ENCODE measurements around the gene STXBP6. TPM values are rescaled to one million over a fixed set of nuclear protein-coding genes. Genes with fewer than 3 reads are reported as not detected.

STXBP6 gene
- total RNA-seq, 1 experiment from 2014 or later: 32.2 TPM

GRCh38 chr14:24833385-24833784 is 216.6 kb downstream of the STXBP6 start:
- TF ChIP-seq CTCF (IDR thresholded peaks at IDR 0.05; ENCODE audit: insufficient read depth in 1 of 2, low read depth in 1 of 2, low read length in 1 of 2, severe bottlenecking in 1 of 2, unreplicated experiment in 1 of 2): no peak
- POLR2A ChIA-PET: no interaction called here
- Histone ChIP-seq H3K4me1 (peaks cover 17% of the 10 kb centered on the region), H3K27me3 (replicated peaks; ENCODE audit: control insufficient read depth, insufficient read depth, low read length) (no peaks in the 10 kb centered on the region), H3K9me3 (no peaks in the 10 kb centered on the region), H3K4me3 (ENCODE audit: low read depth, low read length) (no peak overlapping the region), H3K36me3 (ENCODE audit: control insufficient read depth, insufficient read depth, low read length) (no peaks in the 10 kb centered on the region)
- H3K27ac Mint-ChIP-seq (ENCODE audit: unreplicated experiment): no peak overlapping the region
- no peaks in the 10 kb centered on the region for H3K27me3 Mint-ChIP-seq (ENCODE audit: insufficient read depth, unreplicated experiment)
- no peak overlapping the region for H3K4me3 Mint-ChIP-seq (ENCODE audit: unreplicated experiment)
- DNase-seq: no peak
- CTCF ChIA-PET: no interaction called here
- H3K36me3 Mint-ChIP-seq (ENCODE audit: insufficient read depth, unreplicated experiment): peaks cover 12% of the 10 kb centered on the region
- peaks cover 10% of the 10 kb centered on the region for H3K4me1 Mint-ChIP-seq (ENCODE audit: low read depth, unreplicated experiment)
- no peaks in the 10 kb centered on the region for H3K9me3 Mint-ChIP-seq (ENCODE audit: unreplicated experiment)
- no TSS peak for BruUV-seq (replicated peaks)
- intact Hi-C loops (cut with micrococcal nuclease; ENCODE audit: unreplicated experiment): no loop called here

GRCh38 chr14:24831677-24832076 is 218.3 kb downstream of the STXBP6 start:
- no peak for DNase-seq
- TF ChIP-seq CTCF (IDR thresholded peaks at IDR 0.05; ENCODE audit: insufficient read depth in 1 of 2, low read depth in 1 of 2, low read length in 1 of 2, severe bottlenecking in 1 of 2, unreplicated experiment in 1 of 2): no peak
- Mint-ChIP-seq H3K36me3 (ENCODE audit: insufficient read depth, unreplicated experiment) (peaks cover 12% of the 10 kb centered on the region), H3K27ac (ENCODE audit: unreplicated experiment) (no peak overlapping the region), H3K4me3 (ENCODE audit: unreplicated experiment) (no peak overlapping the region), H3K27me3 (ENCODE audit: insufficient read depth, unreplicated experiment) (no peaks in the 10 kb centered on the region), H3K4me1 (ENCODE audit: low read depth, unreplicated experiment) (peaks cover under 1% of the 10 kb centered on the region), H3K9me3 (ENCODE audit: unreplicated experiment) (no peaks in the 10 kb centered on the region)
- H3K27me3 ChIP-seq (replicated peaks; ENCODE audit: control insufficient read depth, insufficient read depth, low read length): no peaks in the 10 kb centered on the region
- CTCF ChIA-PET: no interaction called here
- POLR2A ChIA-PET: no interaction called here
- BruUV-seq (replicated peaks): no TSS peak
- no peaks in the 10 kb centered on the region for H3K36me3 ChIP-seq (ENCODE audit: control insufficient read depth, insufficient read depth, low read length)
- intact Hi-C loops (cut with micrococcal nuclease; ENCODE audit: unreplicated experiment): no loop called here
- no peaks in the 10 kb centered on the region for H3K9me3 ChIP-seq
- no peak overlapping the region for H3K4me3 ChIP-seq (ENCODE audit: low read depth, low read length)
- 0 out of 2 replicates have a peak, but pooled peaks cover 3% of the 10 kb centered on the region for H3K4me1 ChIP-seq

- no TSS peak for BruUV-seq (replicated peaks)
- Histone ChIP-seq H3K27me3 (replicated peaks; ENCODE audit: control insufficient read depth, insufficient read depth, low read length) (no peaks in the 10 kb centered on the region), H3K4me3 (ENCODE audit: low read depth, low read length) (no peak overlapping the region), H3K9me3 (no peaks in the 10 kb centered on the region), H3K4me1 (0 out of 2 replicates have a peak, but pooled peaks cover 3% of the 10 kb centered on the region), H3K36me3 (ENCODE audit: control insufficient read depth, insufficient read depth, low read length) (no peaks in the 10 kb centered on the region)
- Mint-ChIP-seq H3K27me3 (ENCODE audit: insufficient read depth, unreplicated experiment) (no peaks in the 10 kb centered on the region), H3K9me3 (ENCODE audit: unreplicated experiment) (no peaks in the 10 kb centered on the region), H3K4me1 (ENCODE audit: low read depth, unreplicated experiment) (no peaks in the 10 kb centered on the region), H3K4me3 (ENCODE audit: unreplicated experiment) (no peak overlapping the region), H3K27ac (ENCODE audit: unreplicated experiment) (no peak overlapping the region), H3K36me3 (ENCODE audit: insufficient read depth, unreplicated experiment) (peaks cover 7% of the 10 kb centered on the region)
- DNase-seq: no peak
- intact Hi-C loops (cut with micrococcal nuclease; ENCODE audit: unreplicated experiment): no loop called here
- ChIA-PET CTCF (no interaction called here), POLR2A (no interaction called here)
- no peak for TF ChIP-seq CTCF (IDR thresholded peaks at IDR 0.05; ENCODE audit: insufficient read depth in 1 of 2, low read depth in 1 of 2, low read length in 1 of 2, severe bottlenecking in 1 of 2, unreplicated experiment in 1 of 2)
These were observed 220.1 kb downstream of the STXBP6 start for GRCh38 chr14:24829862-24830261.

All from Caco-2 (cell line).